AG09319 (cell line): ENCODE results near the gene STK39.

Source experiments
- DNase-seq: peaks from one replicate; pipeline ENCODE4 v3.0.0-alpha.2; 2010; ENCODE audit warnings: low read depth; ENCODE audit errors: extremely low read depth
- TF ChIP-seq, protein P1 (sequence below): IDR thresholded peaks from 2 replicates; pipeline ENCODE4 v1.5.1; 2011; ENCODE audit warnings: low read depth, mild to moderate bottlenecking, inconsistent platforms, low read length, moderate library complexity

The STK39 gene

DNA sequence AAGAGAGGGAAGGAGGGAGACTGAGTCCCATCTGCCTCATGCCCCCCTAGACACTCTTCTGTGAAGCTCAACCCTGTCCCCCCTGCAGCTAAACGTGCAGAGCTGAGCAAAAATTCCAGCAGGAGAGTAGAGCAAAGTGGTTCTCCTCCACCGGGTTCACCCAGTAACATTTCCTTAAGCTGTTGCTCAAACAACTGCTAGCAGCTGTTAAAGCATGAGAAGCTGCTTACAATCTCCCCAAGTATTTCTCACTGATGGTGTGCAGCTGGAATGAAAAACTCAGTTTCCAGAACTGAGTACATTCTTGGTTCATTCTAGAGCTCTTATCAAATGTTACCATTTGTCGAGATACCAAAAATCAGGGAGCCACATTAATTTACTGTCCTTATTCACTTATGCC lies 92.3 kb downstream of the STK39 start:
- TF ChIP-seq, protein P1, sequence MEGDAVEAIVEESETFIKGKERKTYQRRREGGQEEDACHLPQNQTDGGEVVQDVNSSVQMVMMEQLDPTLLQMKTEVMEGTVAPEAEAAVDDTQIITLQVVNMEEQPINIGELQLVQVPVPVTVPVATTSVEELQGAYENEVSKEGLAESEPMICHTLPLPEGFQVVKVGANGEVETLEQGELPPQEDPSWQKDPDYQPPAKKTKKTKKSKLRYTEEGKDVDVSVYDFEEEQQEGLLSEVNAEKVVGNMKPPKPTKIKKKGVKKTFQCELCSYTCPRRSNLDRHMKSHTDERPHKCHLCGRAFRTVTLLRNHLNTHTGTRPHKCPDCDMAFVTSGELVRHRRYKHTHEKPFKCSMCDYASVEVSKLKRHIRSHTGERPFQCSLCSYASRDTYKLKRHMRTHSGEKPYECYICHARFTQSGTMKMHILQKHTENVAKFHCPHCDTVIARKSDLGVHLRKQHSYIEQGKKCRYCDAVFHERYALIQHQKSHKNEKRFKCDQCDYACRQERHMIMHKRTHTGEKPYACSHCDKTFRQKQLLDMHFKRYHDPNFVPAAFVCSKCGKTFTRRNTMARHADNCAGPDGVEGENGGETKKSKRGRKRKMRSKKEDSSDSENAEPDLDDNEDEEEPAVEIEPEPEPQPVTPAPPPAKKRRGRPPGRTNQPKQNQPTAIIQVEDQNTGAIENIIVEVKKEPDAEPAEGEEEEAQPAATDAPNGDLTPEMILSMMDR: no peak
- no peak for DNase-seq

GRCh38 chr2:168152902-168153530 lies 94.4 kb downstream of the STK39 start:
- TF ChIP-seq, protein P1: no peak
- DNase-seq: no peak

GRCh38 chr2:168149986-168150385 lies 97.4 kb downstream of the STK39 start:
- DNase-seq: no peak
- TF ChIP-seq, protein P1: no peak

GRCh38 chr2:168149150-168149974 lies 98.0 kb downstream of the STK39 start:
- DNase-seq: no peak
- TF ChIP-seq, protein P1: no peak

DNA sequence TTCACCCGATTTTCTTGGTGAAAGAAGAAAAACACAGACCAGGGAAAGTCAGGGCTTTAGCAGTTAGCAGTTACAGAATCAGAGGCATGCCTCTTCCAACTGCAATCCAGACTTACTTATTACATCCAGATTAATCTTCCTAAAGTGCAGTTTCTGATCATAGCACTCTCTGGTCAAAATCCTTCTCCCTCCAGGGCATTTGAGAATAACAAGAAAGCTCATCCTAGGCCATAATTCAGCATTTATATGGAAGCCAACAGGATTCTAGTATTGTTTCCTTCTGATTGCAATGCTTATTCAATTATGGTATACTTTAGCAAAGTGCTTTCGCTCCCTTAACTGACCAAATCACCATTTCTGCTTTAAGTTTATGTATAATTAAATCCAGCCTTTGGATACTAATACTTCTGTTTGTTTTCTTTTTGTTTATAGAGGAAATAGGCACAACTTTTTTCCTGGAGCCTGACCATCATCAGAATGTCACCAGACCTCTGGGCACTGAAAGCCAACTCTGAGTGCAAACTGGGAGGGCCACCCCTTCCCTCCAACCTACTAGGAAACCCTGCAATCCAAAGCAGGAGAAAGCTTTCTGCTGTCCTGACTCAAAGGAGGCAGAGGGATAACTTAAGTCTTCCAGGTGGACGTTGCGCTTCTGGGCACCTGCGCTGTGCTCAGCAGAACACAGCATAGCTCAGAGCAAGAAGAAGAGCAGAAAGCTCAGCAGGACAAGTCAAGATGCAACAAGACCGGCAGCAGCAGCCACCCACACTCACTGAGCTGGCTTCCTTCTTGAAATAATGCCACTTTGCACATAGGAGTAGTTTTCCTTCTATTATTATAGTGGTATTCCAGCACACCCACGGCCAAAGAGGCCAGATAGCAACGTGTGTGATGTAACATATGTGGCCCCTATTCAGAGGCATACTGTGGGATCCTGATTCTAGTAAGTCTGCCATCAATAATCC lies 99.3 kb downstream of the STK39 start:
- TF ChIP-seq, protein P1: no peak

DNA sequence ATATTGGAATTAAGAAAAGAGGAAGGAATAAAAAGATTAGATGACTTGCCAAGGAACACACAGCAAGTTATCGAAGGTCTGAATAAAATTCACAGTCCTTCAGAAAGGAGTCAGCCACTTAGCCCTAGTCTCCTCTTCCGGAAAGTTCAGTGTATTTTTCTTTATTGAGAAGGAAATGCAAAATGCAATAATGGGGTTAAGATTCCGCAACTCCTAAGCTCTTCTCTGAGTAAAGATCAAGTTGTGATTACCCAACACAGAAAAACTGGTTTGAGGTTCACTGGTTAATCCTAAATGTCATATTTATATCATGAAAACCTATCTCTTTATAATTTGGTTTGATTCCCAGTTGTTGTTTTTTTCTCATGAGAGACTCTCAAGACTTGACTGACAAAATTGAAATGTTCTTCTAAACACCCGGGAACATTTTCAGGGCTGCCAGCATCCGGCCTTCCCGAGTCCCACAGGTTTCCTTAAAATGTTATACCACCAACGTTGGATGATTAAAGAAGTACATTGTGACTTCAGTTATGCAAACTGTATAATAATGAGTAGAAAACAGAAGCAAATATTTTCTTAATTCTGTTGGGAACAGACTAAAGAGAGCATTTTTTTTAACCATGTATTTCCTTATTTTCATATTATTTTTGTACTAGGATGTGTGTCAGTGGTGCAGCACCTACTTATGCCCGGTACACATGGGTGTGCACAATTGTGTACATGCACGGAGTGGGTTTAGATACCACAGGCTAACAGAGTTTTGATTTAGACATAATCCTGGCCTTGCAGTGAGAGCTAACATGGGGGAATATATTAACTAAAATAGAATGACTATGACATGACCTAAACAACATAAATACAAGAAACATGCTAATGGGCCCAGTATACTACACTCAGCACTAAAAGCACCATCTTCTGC lies 100.2 kb downstream of the STK39 start:
- no peak for DNase-seq
- TF ChIP-seq, protein P1: no peak

More for the DNA sequence above, 99.3 kb downstream of the STK39 start:
- no peak for DNase-seq
